DOHH2 (cell line): ENCODE data around the gene FAM89B.

Source experiments
- CTCF ChIP-seq: fragments of 200-600 bp; sonication (generic); IDR thresholded peaks from one replicate; pipeline ENCODE4 v1.5.1; 2014; ENCODE audit warnings: antibody characterized with exemption, mild to moderate bottlenecking, low read depth, low read length; ENCODE audit not compliant: poor library complexity, severe bottlenecking
- EZH2phosphoT487 ChIP-seq: fragments of 200-600 bp; sonication (generic); IDR thresholded peaks from 2 replicates; pipeline ENCODE4 v1.6.1; 2017; ENCODE audit warnings: borderline replicate concordance, mild to moderate bottlenecking, antibody characterized with exemption, low read length, moderate library complexity, mixed read lengths

GRCh38 chr11:65559535-65559934, 12.8 kb upstream of the FAM89B start:
- TF ChIP-seq CTCF (no peak), EZH2phosphoT487 (no peak)
